Inflammatory macrophage (primary cell): ENCODE measurements around the gene ZNF335.
"Not testable (repeated sequence)": the region's sequence is repeated elsewhere in the genome, so short reads cannot be mapped to it uniquely, and the experiment has no call there.

Experiments
- DNase-seq, 2 donors: peaks; one replicate each; pipeline ENCODE4 v3.0.0-alpha.2; 2020 to 2022

The ZNF335 gene

DNA sequence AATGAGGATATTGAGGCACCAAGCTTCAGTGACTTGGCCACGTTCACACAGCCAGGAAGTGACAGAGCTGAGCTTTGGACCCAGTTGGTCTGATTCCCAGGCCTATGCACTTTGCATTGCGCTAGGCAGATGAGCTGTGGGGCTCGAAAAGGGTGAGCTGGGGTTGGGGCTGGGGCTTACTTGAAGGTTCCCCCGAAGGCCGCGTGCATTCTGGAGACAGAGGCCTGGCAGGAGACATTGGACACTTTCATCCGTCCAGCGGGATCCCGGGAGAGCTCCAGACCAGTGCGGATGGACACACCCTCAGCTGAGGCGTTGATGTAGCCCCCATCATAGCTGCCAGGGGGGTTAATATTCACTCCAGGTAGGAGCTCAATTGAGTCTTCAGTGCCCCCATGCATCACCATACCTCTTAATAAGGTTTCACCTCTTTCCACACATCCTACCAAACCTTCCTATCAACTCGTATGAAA, 62.6 kb downstream of the ZNF335 start:
- no peak for DNase-seq

DNA sequence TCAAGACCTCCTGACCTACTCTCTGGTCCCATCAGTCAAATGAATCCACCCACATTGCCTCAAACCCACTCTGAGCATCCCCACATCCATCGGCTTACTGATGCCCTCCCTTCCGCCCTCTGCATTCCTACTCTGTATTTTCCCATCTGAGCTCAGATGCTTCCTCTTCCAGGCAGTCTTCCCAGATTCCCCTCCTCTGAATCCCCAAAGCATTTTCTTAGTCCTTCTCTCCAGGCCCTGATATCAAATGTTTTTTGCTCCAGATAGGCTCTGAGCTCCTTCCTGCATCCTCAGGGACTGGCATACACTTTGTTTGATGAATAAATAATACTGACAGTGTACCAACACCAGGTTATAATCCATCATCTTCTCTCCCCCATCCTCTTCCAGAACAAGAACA, 63.9 kb downstream of the ZNF335 start:
- no peak for DNase-seq

DNA sequence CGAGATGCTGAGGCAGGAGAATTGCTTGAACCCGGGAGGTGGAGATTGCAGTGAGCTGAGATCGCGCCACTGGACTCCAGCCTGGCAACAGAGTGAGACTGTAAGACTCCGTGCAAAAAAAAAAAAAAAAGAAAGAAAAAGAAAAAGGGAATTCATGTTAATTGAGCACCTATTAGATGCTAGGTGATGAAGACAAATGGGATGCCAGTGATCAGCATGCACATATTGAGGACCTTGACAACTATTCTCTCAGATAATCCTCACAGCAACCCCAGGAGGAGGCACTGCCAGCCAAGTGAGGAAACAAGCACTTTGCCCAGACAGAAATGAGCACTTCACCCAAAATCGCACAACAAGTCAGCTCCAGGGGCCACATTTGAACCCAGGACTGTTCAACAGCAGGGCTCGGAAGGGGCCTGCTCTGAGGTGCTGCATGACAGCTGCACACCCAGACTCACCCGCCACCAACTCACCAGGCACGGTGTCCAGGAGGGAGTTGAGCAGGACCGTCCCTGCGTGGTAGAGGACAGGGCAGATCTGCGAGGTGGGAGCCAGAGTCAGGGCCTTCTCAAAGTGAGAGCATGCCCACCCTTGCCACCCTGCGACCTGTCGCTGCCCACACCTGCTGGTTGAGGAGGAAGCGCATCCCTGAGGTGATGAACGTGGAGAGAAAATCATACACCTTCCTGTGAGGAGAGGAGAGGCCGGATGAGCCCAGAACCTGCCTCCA, 64.6 kb downstream of the ZNF335 start:
- DNase-seq: no peak

DNA sequence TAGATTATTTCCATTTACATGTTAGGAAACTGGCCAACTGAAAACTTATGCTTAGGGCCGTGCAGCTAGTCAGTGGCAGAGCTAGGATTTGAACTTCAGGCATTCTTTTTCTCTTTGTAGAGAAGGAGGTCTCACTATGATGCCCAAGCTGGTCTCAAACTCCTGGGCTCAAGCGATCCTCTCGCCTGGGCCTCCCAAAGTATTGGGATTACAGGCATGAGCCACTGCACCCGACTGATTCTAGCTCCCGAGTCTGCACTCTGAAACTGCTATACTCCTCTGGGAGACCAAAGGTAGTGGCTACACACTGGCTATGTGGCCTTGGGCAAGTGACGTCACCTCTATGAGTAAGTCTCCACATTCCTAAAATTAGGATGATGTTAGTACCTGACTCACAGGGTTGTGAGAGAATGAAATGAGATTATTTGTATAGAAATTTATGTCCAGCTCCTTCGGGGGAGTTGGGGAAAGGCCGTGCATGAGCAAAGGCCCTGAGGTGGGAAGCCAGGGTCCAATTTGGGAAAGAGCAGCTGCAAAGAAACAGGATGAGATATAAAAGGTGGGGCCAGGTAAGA, 66.4 kb downstream of the ZNF335 start:
- DNase-seq: no peak

DNA sequence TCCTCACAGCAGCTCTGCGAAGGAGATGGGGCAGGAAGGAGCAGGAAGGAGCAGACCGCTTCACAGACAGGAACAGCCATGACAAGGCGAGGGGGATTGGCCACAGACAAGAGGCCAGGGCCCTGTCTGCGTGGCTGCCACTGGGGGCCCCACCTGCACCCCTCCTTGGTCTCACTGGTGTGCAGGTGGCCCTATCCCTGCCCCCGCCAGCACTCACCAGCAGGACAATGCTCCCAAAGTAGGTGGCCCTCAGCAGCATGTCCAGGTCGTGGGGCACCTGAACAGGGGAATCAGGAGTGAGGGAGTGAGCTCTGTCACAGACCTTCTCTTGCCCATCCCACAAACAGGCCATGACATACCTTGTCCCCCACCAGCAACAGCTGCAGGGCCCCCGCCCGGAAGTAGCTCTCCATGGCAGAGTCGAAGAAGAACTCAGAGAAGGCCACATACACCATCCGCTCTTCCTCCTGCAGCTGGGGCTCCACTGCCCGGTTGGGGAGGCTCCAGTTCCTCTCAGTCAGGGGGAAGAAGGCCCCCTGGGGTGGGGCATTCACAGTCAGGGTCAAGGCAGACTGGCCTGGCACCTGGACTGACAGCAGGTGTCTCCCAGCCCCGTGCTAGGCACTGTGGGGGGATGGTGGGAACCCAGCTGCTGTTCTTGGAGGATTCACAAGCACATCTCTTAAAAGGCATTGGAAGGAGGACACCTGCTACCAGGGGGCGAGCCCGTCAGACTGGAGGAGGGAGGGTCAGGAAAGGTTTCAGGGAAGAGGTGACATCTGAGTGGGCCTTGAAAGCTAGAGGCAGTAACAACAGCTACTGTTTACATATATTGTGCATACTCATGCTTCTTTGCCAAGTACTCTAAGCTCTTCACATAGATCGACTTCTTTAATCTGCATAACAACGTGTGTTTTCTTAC, 67.2 kb downstream of the ZNF335 start:
- no peak for DNase-seq

DNA sequence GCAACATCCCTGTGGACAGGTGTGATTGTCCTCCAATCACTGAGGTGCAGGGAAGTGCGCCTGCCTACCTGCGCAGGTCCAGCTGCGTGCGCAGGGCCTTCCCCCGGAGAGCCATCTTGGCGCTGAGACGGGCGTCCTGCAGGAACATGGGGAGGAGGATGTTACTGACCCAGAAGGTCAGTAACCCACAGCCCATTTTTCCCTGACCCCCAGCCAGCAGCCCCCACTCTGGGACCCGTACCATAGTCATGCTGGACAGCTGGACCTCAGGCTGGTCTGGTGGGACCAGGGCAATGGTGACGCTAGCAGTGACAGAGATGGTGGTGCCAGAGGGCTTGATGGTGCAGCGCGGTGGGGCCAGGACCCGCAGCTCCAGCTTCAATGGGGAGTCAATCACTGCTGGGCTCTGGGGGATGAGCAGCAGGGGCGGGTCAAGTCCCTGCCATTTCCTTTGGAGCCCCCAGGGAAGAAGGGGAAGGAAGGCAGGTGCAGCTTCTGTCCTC, 69.8 kb downstream of the ZNF335 start:
- no peak for DNase-seq

DNA sequence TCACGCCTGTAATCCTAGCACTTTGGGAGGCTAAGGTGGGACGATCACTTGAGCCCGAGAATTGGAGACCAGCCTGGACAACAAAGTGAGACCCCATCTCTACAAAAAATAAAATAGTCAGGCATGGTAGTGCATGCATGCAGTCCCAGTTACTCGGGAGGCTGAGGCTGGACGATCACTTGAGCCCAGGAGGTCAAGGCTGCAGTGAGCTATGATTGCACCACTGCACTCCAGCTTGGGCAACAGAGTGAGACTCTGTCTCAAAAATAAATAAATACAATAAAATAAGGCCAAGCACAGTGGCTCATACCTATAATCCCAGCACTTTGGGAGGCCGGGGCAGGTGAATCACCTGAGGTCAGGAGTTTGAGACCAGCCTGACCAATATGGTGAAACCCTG, 70.7 kb downstream of the ZNF335 start:
- DNase-seq: not testable (repeated sequence)

DNA sequence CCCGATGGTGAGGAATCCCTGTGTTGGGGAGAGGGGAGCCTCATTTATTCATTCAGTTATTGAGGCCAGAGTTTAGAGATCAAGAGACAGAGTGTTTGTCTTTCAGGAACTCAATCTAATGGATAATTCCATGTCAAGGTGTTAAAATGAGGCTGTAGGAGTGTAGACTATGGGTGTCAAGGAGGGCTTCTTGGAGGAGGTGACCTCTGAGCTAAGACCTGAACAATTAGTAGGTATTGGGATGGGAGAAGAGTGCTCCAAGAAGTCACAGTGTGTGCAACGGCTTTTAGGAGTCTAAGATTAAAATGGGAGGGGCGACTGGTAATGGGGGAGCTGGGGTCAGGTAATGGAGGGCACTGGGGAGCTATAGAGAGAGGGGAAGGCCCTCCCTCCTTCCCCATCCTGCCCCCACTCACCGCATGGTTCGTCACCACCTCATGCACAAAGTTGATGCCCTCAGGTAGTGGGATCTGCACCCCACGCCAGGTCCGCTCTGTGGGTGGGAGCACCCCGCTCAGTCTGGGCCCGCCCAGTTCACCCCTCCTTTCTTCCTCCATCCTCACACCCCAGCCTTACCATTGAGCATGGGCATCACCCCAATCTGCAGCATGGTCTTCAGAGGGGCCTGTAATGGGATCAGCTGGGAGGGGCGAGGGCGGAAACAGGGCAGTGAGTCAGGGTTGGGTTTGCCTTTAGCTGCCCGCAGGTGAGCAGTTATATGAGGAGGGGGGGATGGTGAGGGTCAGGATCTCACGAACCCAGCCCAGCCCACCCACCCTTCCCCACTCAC, 72.8 kb downstream of the ZNF335 start:
- no peak for DNase-seq
